Astrocyte (in vitro differentiated cells and primary cell): ENCODE data around the gene USP11. TPM values are rescaled to one million over a fixed set of nuclear protein-coding genes. Genes with fewer than 3 reads are reported as not detected.

ENCODE experiments used
- DNase-seq: peaks from one replicate; pipeline ENCODE4 v3.0.0-alpha.2; 2010; ENCODE audit warnings: low read depth
- FAIRE-seq: peaks from 2 replicates; lab custom pipeline; 2011; peaks lifted over from hg19 to GRCh38; lab: Jason Lieb, UNC
- H2AFZ ChIP-seq: 2 replicates; pipeline ENCODE4 v1.6.0; 2012; ENCODE audit warnings: low read depth, low read length, inconsistent platforms
- H3K27ac ChIP-seq: 2 replicates; pipeline ENCODE4 v1.5.1; 2011; ENCODE audit warnings: low read depth, low read length, inconsistent platforms
- H3K27me3 ChIP-seq: 2 replicates; pipeline ENCODE4 v1.6.0; 2011; ENCODE audit warnings: low read length, inconsistent platforms; ENCODE audit not compliant: insufficient read depth
- H3K36me3 ChIP-seq: 2 replicates; pipeline ENCODE4 v1.5.1; 2011; ENCODE audit warnings: low read length, inconsistent platforms; ENCODE audit not compliant: insufficient read depth
- H3K4me1 ChIP-seq: 2 replicates; pipeline ENCODE4 v1.5.1; 2011; ENCODE audit warnings: low read length, inconsistent platforms; ENCODE audit not compliant: insufficient read depth
- H3K4me2 ChIP-seq: 2 replicates; pipeline ENCODE4 v1.6.0; 2012; ENCODE audit warnings: low read length, inconsistent platforms
- H3K4me3 ChIP-seq: 2 replicates; pipeline ENCODE4 v1.5.1; 2011; ENCODE audit warnings: low read depth, mild to moderate bottlenecking, low read length, inconsistent platforms; ENCODE audit not compliant: insufficient read depth
- H3K79me2 ChIP-seq: 2 replicates; pipeline ENCODE4 v1.6.0; 2012; ENCODE audit warnings: mild to moderate bottlenecking, low read length, inconsistent platforms; ENCODE audit not compliant: insufficient read depth
- H3K9ac ChIP-seq: 2 replicates; pipeline ENCODE4 v1.6.0; 2012; ENCODE audit warnings: mild to moderate bottlenecking, low read length, inconsistent platforms
- H3K9me3 ChIP-seq: 2 replicates; pipeline ENCODE4 v1.5.1; 2012; ENCODE audit warnings: low read depth, mild to moderate bottlenecking, low read length, inconsistent platforms; ENCODE audit not compliant: insufficient read depth
- H4K20me1 ChIP-seq: 2 replicates; pipeline ENCODE4 v1.6.0; 2012; ENCODE audit warnings: low read length, inconsistent platforms; ENCODE audit not compliant: insufficient read depth
- H3K27ac Mint-ChIP-seq: one replicate; pipeline ENCODE4 v1.8.0; 2021; ENCODE audit warnings: mild to moderate bottlenecking, mixed read lengths; ENCODE audit not compliant: unreplicated experiment
- H3K27me3 Mint-ChIP-seq: one replicate; pipeline ENCODE4 v1.8.0; 2021; ENCODE audit warnings: low read depth, mixed read lengths; ENCODE audit not compliant: unreplicated experiment
- H3K36me3 Mint-ChIP-seq: one replicate; pipeline ENCODE4 v1.8.0; 2021; ENCODE audit warnings: low read depth, mixed read lengths; ENCODE audit not compliant: unreplicated experiment
- H3K4me1 Mint-ChIP-seq: one replicate; pipeline ENCODE4 v1.8.0; 2021; ENCODE audit warnings: low read depth, mixed read lengths; ENCODE audit not compliant: unreplicated experiment
- H3K4me3 Mint-ChIP-seq: one replicate; pipeline ENCODE4 v1.8.0; 2021; ENCODE audit warnings: mild to moderate bottlenecking, moderate library complexity, mixed read lengths; ENCODE audit not compliant: unreplicated experiment
- H3K9me3 Mint-ChIP-seq: one replicate; pipeline ENCODE4 v1.8.0; 2021; ENCODE audit warnings: mild to moderate bottlenecking, mixed read lengths; ENCODE audit not compliant: unreplicated experiment
- CTCF ChIP-seq: IDR thresholded peaks from 2 replicates; pipeline ENCODE4 v1.5.1; 2011; ENCODE audit warnings: low read depth, mild to moderate bottlenecking, inconsistent platforms, low read length, moderate library complexity; ENCODE audit not compliant: insufficient read depth
- EZH2 ChIP-seq: IDR thresholded peaks from 2 replicates; pipeline ENCODE4 v1.6.1; 2012; ENCODE audit warnings: mild to moderate bottlenecking, low read length, inconsistent platforms; ENCODE audit not compliant: insufficient read depth
- total RNA-seq: library from RNA; stranded (reverse); gene quantifications from 2 replicates; pipeline ENCODE4 v1.2.1, GENCODE V29; 2021

USP11 gene
- total RNA-seq, 1 donor from 2014 or later, result 75.7 TPM

- no peak for DNase-seq
- peaks cover 4% of the 10 kb centered on the region for H3K4me1 ChIP-seq
- TF ChIP-seq CTCF (no peak), EZH2 (no peak)
- no peaks in the 10 kb centered on the region for H3K27me3 ChIP-seq
- Mint-ChIP-seq H3K4me3 (no peak overlapping the region), H3K27ac (no peak overlapping the region), H3K4me1 (peaks cover 2% of the 10 kb centered on the region), H3K27me3 (no peaks in the 10 kb centered on the region), H3K36me3 (peaks cover 18% of the 10 kb centered on the region), H3K9me3 (no peaks in the 10 kb centered on the region)
- H3K79me2 ChIP-seq, result peaks cover 4% of the 10 kb centered on the region
- H3K9me3 ChIP-seq, result no peaks in the 10 kb centered on the region
- H3K4me3 ChIP-seq, result no peak overlapping the region
- no peak overlapping the region for H3K9ac ChIP-seq
- H3K36me3 ChIP-seq, result peaks cover 10% of the 10 kb centered on the region
- H3K4me2 ChIP-seq, result no peak overlapping the region
- no peak overlapping the region for H3K27ac ChIP-seq
- FAIRE-seq, result no peak
- no peak overlapping the region for H2AFZ ChIP-seq
- peaks cover 2% of the 10 kb centered on the region for H4K20me1 ChIP-seq
These were observed 11.9 kb downstream of the USP11 start for GRCh38 chrX:47244676-47245075.

- Histone ChIP-seq H3K4me1 (peaks cover 4% of the 10 kb centered on the region), H3K9ac (no peak overlapping the region), H3K4me2 (no peak overlapping the region), H4K20me1 (no peaks in the 10 kb centered on the region), H3K9me3 (no peaks in the 10 kb centered on the region), H2AFZ (no peak overlapping the region), H3K4me3 (no peak overlapping the region), H3K79me2 (no peaks in the 10 kb centered on the region), H3K36me3 (peaks cover 9% of the 10 kb centered on the region), H3K27me3 (no peaks in the 10 kb centered on the region), H3K27ac (no peak overlapping the region)
- H3K4me3 Mint-ChIP-seq, result no peak overlapping the region
- DNase-seq (no peak), FAIRE-seq (no peak)
- peaks cover 2% of the 10 kb centered on the region for H3K4me1 Mint-ChIP-seq
- peaks cover 14% of the 10 kb centered on the region for H3K36me3 Mint-ChIP-seq
- H3K27ac Mint-ChIP-seq, result no peak overlapping the region
- no peaks in the 10 kb centered on the region for H3K9me3 Mint-ChIP-seq
- no peak for TF ChIP-seq CTCF
- TF ChIP-seq EZH2, result no peak
- no peaks in the 10 kb centered on the region for H3K27me3 Mint-ChIP-seq
These were observed 12.3 kb downstream of the USP11 start for GRCh38 chrX:47245156-47245555.

GRCh38 chrX:47247206-47247998 is 14.6 kb downstream of the USP11 start:
- Mint-ChIP-seq H3K27ac (no peak overlapping the region), H3K36me3 (peaks cover 5% of the 10 kb centered on the region), H3K4me3 (no peak overlapping the region)

More at GRCh38 chrX:47247206-47247998, 14.6 kb downstream of the USP11 start:
- peak; percentile 75 for FAIRE-seq
- no peaks in the 10 kb centered on the region for H3K27me3 ChIP-seq
- H3K4me3 ChIP-seq, result no peak overlapping the region
- Mint-ChIP-seq H3K27me3 (no peaks in the 10 kb centered on the region), H3K4me1 (peaks cover 2% of the 10 kb centered on the region), H3K9me3 (peaks cover 3% of the 10 kb centered on the region)
- H3K4me1 ChIP-seq, result peaks cover 4% of the 10 kb centered on the region
- H3K36me3 ChIP-seq, result peaks cover 9% of the 10 kb centered on the region
- TF ChIP-seq CTCF, result no peak
- TF ChIP-seq EZH2, result no peak
- no peaks in the 10 kb centered on the region for H3K79me2 ChIP-seq
- peak overlapping the region; percentile 32 for H3K4me2 ChIP-seq
- H4K20me1 ChIP-seq, result no peaks in the 10 kb centered on the region
- no peak overlapping the region for H2AFZ ChIP-seq
- H3K9me3 ChIP-seq, result no peaks in the 10 kb centered on the region
- peak overlapping the region; percentile 67 for H3K9ac ChIP-seq
- peak overlapping the region; percentile 68 for H3K27ac ChIP-seq
- peak; percentile 67 for DNase-seq
